CD4-positive, CD25-positive, alpha-beta regulatory T cell (primary cell): ENCODE results near the gene B9D2. TPM values are rescaled to one million over a fixed set of nuclear protein-coding genes. Genes with fewer than 3 reads are reported as not detected.
"Not testable (repeated sequence)": the region's sequence is repeated elsewhere in the genome, so short reads cannot be mapped to it uniquely, and the experiment has no call there.

Experiments
- ATAC-seq, 2 donors: fragments of 150-1000 bp; cut with Tn5 transposase; one replicate each; pipeline ENCODE4 v1.10.0; 2021; ENCODE audit warnings: low read depth in 2 of 2, moderate number of reproducible peaks in 2 of 2, moderate library complexity in 1 of 2
- DNase-seq, 3 donors: peaks; one replicate each; pipeline versions ENCODE4 v3.0.0 to v3.0.0-alpha.2; 2012 to 2022; ENCODE audit warnings: mixed read lengths in 1 of 3
- H3K27ac ChIP-seq: one replicate; pipeline ENCODE4 v1.7.0; 2013; ENCODE audit warnings: mild to moderate bottlenecking, low read length; ENCODE audit not compliant: insufficient read depth, poor library complexity, severe bottlenecking
- H3K27me3 ChIP-seq: one replicate; pipeline ENCODE4 v1.7.0; 2013; ENCODE audit warnings: low read length; ENCODE audit not compliant: control insufficient read depth, insufficient read depth
- H3K36me3 ChIP-seq: one replicate; pipeline ENCODE4 v1.7.0; 2013; ENCODE audit warnings: mild to moderate bottlenecking, low read length, moderate library complexity; ENCODE audit not compliant: control insufficient read depth, insufficient read depth
- H3K4me1 ChIP-seq: 2 replicates; pipeline ENCODE4 v1.7.0; 2013; ENCODE audit warnings: mild to moderate bottlenecking, low read length; ENCODE audit not compliant: insufficient read depth, control insufficient read depth, poor library complexity, severe bottlenecking
- H3K4me3 ChIP-seq: one replicate; pipeline ENCODE4 v1.7.0; 2013; ENCODE audit warnings: low read depth, mild to moderate bottlenecking, low read length, moderate library complexity
- H3K9me3 ChIP-seq, 2 experiments: 1 replicate in 1 of 2; 2 replicates in 1 of 2; pipeline ENCODE4 v1.7.0; 2013; ENCODE audit warnings: low read length in 2 of 2, mild to moderate bottlenecking in 1 of 2, moderate library complexity in 1 of 2; ENCODE audit not compliant: control insufficient read depth in 2 of 2
- H3K27ac Mint-ChIP-seq, 3 donors: one replicate each; pipeline ENCODE4 v1.8.0; 2020 to 2022; ENCODE audit warnings: mild to moderate bottlenecking in 3 of 3, mixed read lengths in 3 of 3, moderate library complexity in 2 of 3
- H3K27me3 Mint-ChIP-seq: one replicate; pipeline ENCODE4 v1.8.0; 2022; ENCODE audit warnings: mild to moderate bottlenecking, mixed read lengths
- H3K36me3 Mint-ChIP-seq: one replicate; pipeline ENCODE4 v1.8.0; 2020; ENCODE audit warnings: mixed read lengths
- H3K4me1 Mint-ChIP-seq, 4 donors: one replicate each; pipeline ENCODE4 v1.8.0; 2020 to 2022; ENCODE audit warnings: mixed read lengths in 4 of 4, mild to moderate bottlenecking in 1 of 4
- H3K4me3 Mint-ChIP-seq, 4 donors: one replicate each; pipeline ENCODE4 v1.8.0; 2020 to 2022; ENCODE audit warnings: mild to moderate bottlenecking in 4 of 4, mixed read lengths in 4 of 4, moderate library complexity in 3 of 4
- H3K9me3 Mint-ChIP-seq, 7 donors: one replicate each; pipeline ENCODE4 v1.8.0; 2020 to 2022; ENCODE audit warnings: mixed read lengths in 7 of 7, mild to moderate bottlenecking in 3 of 7, moderate library complexity in 2 of 7
- polyA plus RNA-seq, 4 donors: library from polyadenylated mRNA; unstranded; fragments of 300-500 nt; fragmentation: Illumina TruSeq; gene quantifications; one replicate each; pipeline ENCODE4 v1.2.3, GENCODE V29; 2021
- total RNA-seq: library from RNA; stranded (reverse); gene quantifications from one replicate; pipeline ENCODE4 v1.2.3, GENCODE V29; 2022

B9D2 gene
- total and polyA plus RNA-seq, 5 donors from 2014 or later: 22.3 to 28.4 (median 24.2) TPM

- ATAC-seq: peak; percentile 60 to 69
- Histone ChIP-seq H3K27ac (peak within 1 kb of the TSS; percentile 92), H3K27me3 (no peaks in the 10 kb centered on the region), H3K9me3 (no peaks in the 10 kb centered on the region), H3K36me3 (no peaks in the 10 kb centered on the region), H3K4me3 (peak within 1 kb of the TSS; percentile 88), H3K4me1 (peaks cover 76% of the 10 kb centered on the region)
- Mint-ChIP-seq H3K4me1 (peaks cover 19 to 70% (median 54%) of the 10 kb centered on the region in 4 donors), H3K27me3 (peaks cover 5% of the 10 kb centered on the region), H3K4me3 (peak within 1 kb of the TSS; percentile 97 to 100 (median 100)), H3K36me3 (peaks cover 8% of the 10 kb centered on the region), H3K27ac (peak within 1 kb of the TSS; percentile 98 to 99 (median 98)), H3K9me3 (peaks cover 0 to 4% (median 0%) of the 10 kb centered on the region in 7 donors)
- DNase-seq: peak; percentile 93 to 97 (median 93)
These were observed 10.2 kb downstream of the B9D2 start, which contains the start of gene TGFB1 for GRCh38 chr19:41353466-41354342. TGFB1 (minus strand) TSS chr19:41353922; CDS start chr19:41353044, 878 bp downstream.

GRCh38 chr19:41352609-41353465 lies 11.1 kb downstream of the B9D2 start:
- Mint-ChIP-seq H3K36me3 (peaks cover 12% of the 10 kb centered on the region), H3K27ac (peak overlapping the region; percentile 56 to 99 (median 98)), H3K4me3 (peak overlapping the region; percentile 97 to 100 (median 100)), H3K9me3 (peaks cover 0 to 4% (median 0%) of the 10 kb centered on the region in 7 donors), H3K27me3 (peaks cover 5% of the 10 kb centered on the region), H3K4me1 (peaks cover 17 to 68% (median 52%) of the 10 kb centered on the region in 4 donors)
- Histone ChIP-seq H3K4me1 (peaks cover 74% of the 10 kb centered on the region), H3K4me3 (peak overlapping the region; percentile 88), H3K27me3 (no peaks in the 10 kb centered on the region), H3K9me3 (no peaks in the 10 kb centered on the region), H3K27ac (peak overlapping the region; percentile 92), H3K36me3 (peaks cover 4% of the 10 kb centered on the region)
- ATAC-seq (peak; percentile 18 to 22), DNase-seq (peak; percentile 72 to 80 (median 79))

DNA sequence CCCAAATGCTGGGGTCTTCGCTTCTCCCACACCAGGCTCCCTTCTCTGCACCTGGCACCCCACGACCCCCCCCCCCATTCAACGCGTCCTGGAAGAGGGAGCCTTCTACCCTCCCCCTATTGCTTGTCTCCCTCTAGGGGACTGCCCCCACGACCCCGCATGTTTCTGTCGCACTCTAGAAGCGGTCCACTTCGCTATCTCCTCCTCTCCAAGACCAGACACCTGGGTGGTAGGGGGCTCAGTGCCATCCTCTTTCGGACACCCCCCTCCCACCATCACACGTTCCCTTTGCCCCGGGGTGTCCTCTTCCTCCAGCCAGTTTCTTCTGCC lies 11.7 kb downstream of the B9D2 start:
- Histone ChIP-seq H3K4me3 (peak overlapping the region; percentile 88), H3K36me3 (peaks cover 7% of the 10 kb centered on the region), H3K4me1 (peaks cover 68% of the 10 kb centered on the region), H3K9me3 (no peaks in the 10 kb centered on the region), H3K27me3 (no peaks in the 10 kb centered on the region), H3K27ac (peak overlapping the region; percentile 92)
- Mint-ChIP-seq H3K36me3 (peaks cover 12% of the 10 kb centered on the region), H3K27me3 (peaks cover 5% of the 10 kb centered on the region), H3K4me1 (peaks cover 16 to 66% (median 47%) of the 10 kb centered on the region in 4 donors), H3K4me3 (peak overlapping the region; percentile 97 to 100 (median 100)), H3K9me3 (peaks cover 0 to 4% (median 0%) of the 10 kb centered on the region in 7 donors), H3K27ac (peak overlapping the region; percentile 64 to 99 (median 98))
- DNase-seq (no peak), ATAC-seq (no peak)

DNA sequence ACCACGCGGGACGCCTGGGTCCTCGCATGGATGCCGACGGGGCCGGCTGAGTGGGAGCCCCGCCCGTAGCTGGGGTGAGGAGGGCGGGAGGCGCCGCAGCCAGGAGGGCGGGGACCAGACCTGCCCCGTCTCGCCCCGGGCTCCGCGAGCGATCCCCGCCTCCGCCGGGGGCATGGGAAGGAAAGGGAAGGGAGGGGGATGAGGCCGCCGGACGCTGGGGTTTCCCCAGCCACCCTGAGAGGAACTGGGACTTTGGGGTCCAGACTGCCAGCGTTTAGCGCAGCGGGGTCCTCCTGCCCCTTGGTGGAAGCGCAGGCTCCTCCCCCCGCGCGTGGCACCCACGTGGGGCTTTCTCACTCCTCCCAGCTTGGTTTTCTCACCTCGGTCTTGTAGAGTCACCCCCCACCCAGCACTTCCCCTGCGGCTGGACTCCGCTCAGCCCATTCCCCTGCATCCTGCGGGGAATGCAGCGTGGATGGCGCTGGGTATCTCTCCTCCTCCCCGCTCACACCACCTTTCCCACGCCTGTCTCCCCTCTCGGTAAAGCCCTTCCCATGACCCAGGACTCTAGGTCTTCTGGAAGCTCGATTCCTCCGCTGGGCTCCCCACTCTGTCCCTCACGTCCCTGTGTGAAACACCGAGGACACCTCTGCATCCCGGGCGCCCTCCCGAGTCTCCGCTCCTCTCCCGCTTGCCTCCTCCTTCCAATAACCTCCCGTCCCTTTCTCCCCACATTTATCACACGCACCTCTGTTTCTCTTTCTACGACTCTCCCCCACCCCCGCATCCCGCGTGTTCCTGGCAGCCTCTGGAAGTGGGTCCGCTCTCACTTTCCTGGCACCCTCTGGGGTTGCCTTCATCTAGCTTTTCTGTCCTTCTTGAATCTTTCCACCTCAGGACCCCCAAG lies 12.4 kb downstream of the B9D2 start:
- peaks cover 62% of the 10 kb centered on the region for H3K4me1 ChIP-seq

DNA sequence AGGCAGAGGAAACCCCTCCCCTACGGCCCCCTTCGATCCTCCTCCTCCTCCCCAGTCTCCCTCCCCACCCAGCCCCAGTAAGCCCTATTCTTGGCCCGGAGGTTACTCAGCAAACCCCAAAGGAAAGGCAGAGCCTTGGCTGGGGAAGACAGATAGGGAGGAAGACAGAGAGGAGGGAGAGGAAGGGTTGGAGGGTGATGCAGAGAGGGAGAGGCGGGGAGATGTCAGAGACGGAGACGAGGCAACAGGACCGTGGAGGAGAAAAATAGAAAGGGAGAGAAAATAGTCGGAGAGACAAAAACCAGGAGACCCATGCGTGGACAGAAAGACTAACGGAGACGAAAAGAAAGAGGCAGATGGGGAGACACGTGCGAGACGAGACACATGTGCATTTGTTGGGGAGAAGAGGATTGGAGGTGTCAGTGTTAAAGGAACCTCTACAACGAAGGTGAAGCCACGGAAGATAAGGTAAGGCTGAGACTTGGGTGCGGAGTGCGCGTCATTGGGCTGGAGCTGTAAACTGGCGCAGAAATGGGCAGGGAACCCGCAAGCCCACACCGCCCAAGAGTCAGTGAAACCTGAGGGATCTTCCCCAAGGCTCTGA lies 13.1 kb downstream of the B9D2 start:
- ATAC-seq (peak; percentile 3 to 8), DNase-seq (no peak)
- Histone ChIP-seq H3K27ac (peak overlapping the region; percentile 92), H3K4me3 (peak overlapping the region; percentile 97), H3K27me3 (no peaks in the 10 kb centered on the region), H3K4me1 (peaks cover 59% of the 10 kb centered on the region), H3K36me3 (peaks cover 18% of the 10 kb centered on the region), H3K9me3 (no peaks in the 10 kb centered on the region)
- H3K4me1 Mint-ChIP-seq: peaks cover 16 to 61% (median 41%) of the 10 kb centered on the region in 4 donors
- H3K27me3 Mint-ChIP-seq: peaks cover 5% of the 10 kb centered on the region
- H3K27ac Mint-ChIP-seq: peak overlapping the region; percentile 96 to 99 (median 96)
- H3K36me3 Mint-ChIP-seq: peaks cover 16% of the 10 kb centered on the region
- peak overlapping the region; percentile 97 to 100 (median 100) for H3K4me3 Mint-ChIP-seq
- H3K9me3 Mint-ChIP-seq: peaks cover 0 to 4% (median 0%) of the 10 kb centered on the region in 7 donors

More for the DNA sequence above, 12.4 kb downstream of the B9D2 start:
- ATAC-seq: peak; percentile 59 to 62
- peak overlapping the region; percentile 97 for H3K4me3 ChIP-seq
- DNase-seq: peak; percentile 84 to 88 (median 87)
- no peaks in the 10 kb centered on the region for H3K9me3 ChIP-seq
- H3K27ac ChIP-seq: peak overlapping the region; percentile 92
- Mint-ChIP-seq H3K4me3 (peak overlapping the region; percentile 97 to 100 (median 100)), H3K4me1 (peaks cover 16 to 63% (median 41%) of the 10 kb centered on the region in 4 donors), H3K27me3 (peaks cover 5% of the 10 kb centered on the region), H3K36me3 (peaks cover 12% of the 10 kb centered on the region), H3K27ac (peak overlapping the region; percentile 64 to 99 (median 98)), H3K9me3 (peaks cover 0 to 4% (median 0%) of the 10 kb centered on the region in 7 donors)
- no peaks in the 10 kb centered on the region for H3K27me3 ChIP-seq
- peaks cover 11% of the 10 kb centered on the region for H3K36me3 ChIP-seq

GRCh38 chr19:41346916-41347315 lies 17.0 kb downstream of the B9D2 start:
- Histone ChIP-seq H3K36me3 (peaks cover 46% of the 10 kb centered on the region), H3K4me1 (peaks cover 67% of the 10 kb centered on the region)
- not testable (repeated sequence) for H3K27ac ChIP-seq, H3K9me3 ChIP-seq, DNase-seq, H3K27me3 ChIP-seq, ATAC-seq, H3K4me3 ChIP-seq, H3K9me3 Mint-ChIP-seq, H3K27me3 Mint-ChIP-seq, H3K27ac Mint-ChIP-seq
- H3K4me3 Mint-ChIP-seq: peak overlapping the region in 2 of 4 donors; percentile 50 to 67
- H3K36me3 Mint-ChIP-seq: peaks cover 26% of the 10 kb centered on the region
- peaks cover 16 to 71% (median 43%) of the 10 kb centered on the region in 4 donors for H3K4me1 Mint-ChIP-seq
